ENCODE results near the gene B3GNT3.

The B3GNT3 gene

DNA sequence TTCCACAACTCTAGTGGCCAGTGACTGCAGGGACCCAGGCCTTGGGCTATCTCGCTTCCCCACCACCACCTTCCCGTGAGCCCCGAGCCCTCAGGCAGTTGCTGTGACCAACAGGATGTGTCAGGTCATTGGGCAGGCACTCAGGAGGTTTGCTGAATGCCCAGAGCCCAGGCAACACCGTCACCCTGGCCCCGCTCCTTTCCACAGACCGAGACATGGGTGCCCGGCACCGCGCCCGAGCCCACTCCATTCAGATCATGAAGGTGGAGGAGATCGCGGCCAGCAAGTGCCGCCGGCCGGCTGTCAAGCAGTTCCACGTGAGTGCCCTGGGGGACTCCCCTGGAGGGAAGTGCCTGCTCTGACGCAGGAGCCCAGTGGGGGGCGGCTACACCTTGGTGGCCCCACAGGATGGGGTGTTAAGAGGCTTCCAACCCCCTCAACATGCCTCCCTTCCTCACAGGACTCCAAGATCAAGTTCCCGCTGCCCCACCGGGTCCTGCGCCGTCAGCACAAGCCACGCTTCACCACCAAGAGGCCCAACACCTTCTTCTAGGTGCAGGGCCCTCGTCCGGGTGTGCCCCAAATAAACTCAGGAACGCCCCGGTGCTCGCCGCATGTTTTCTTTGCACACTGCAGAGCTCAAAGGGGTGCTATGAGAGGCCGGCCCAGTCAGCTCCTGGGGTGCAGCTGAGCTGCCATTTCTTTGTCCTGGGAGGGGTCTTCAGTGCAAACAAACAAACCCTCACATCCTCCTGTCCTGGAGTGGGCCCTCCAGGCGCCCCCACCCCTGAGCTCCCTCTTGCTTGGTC lies 68.0 kb downstream of the B3GNT3 start:
- H3K4me3 ChIP-seq (ENCODE audit: low read depth, low read length), result peak overlapping the region; percentile 96

More for the DNA sequence above, 68.0 kb downstream of the B3GNT3 start:
- no peak for DNase-seq (ENCODE audit: low read depth)
- TF ChIP-seq, protein P1, sequence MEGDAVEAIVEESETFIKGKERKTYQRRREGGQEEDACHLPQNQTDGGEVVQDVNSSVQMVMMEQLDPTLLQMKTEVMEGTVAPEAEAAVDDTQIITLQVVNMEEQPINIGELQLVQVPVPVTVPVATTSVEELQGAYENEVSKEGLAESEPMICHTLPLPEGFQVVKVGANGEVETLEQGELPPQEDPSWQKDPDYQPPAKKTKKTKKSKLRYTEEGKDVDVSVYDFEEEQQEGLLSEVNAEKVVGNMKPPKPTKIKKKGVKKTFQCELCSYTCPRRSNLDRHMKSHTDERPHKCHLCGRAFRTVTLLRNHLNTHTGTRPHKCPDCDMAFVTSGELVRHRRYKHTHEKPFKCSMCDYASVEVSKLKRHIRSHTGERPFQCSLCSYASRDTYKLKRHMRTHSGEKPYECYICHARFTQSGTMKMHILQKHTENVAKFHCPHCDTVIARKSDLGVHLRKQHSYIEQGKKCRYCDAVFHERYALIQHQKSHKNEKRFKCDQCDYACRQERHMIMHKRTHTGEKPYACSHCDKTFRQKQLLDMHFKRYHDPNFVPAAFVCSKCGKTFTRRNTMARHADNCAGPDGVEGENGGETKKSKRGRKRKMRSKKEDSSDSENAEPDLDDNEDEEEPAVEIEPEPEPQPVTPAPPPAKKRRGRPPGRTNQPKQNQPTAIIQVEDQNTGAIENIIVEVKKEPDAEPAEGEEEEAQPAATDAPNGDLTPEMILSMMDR (IDR thresholded peaks at IDR 0.05; ENCODE audit: low read depth, low read length, missing control alignments), result peak; percentile 22
